ENCODE measurements around the gene PRIMA1. TPM values are rescaled to one million over a fixed set of nuclear protein-coding genes. Genes with fewer than 3 reads are reported as not detected.
A peak's percentile ranks its signal among the peaks of the same experiment; 100 is the strongest.

PRIMA1 gene
- total and polyA plus RNA-seq, 4 donors: 0.22 to 0.78 (median 0.53) TPM

DNA sequence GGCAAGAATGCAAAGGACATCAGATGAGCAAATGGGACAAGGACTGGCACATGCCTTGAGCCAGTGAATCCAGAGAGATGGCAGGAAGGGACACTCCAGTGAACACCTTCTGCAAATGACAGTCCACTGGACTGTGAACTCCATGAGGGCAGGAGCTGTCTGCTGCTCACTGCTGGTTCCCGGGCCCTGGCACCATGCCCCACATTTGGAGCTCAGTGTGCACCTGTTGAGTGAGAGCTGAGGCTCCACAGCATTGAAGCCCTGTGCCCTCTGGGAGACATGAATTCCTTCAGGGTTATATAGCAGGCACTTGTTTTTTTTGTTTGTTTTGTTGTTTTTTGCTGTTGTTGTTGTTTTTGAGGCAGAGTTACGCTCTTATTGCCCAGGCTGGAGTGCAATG is 13.1 kb downstream of the PRIMA1 start:
- ATAC-seq (ENCODE audit: insufficient read depth, low FRiP score): no peak
- WGBS, 2 donors: 82 to 88% methylated on average over 2 of the region's 2 CpGs
- no peak for DNase-seq
- Histone ChIP-seq H3K27me3 (ENCODE audit: control insufficient read depth in 3 of 3, insufficient read depth in 3 of 3, low read length in 2 of 3) (no peaks in the 10 kb centered on the region), H3K27ac (ENCODE audit: low read depth in 1 of 2, low read length in 1 of 2) (no peak overlapping the region), H3K9ac (ENCODE audit: insufficient read depth in 1 of 2, low read length in 2 of 2) (no peak overlapping the region), H3K36me3 (ENCODE audit: control insufficient read depth in 4 of 4, insufficient read depth in 4 of 4, low read length in 4 of 4) (no peaks in the 10 kb centered on the region), H3K4me1 (ENCODE audit: control insufficient read depth in 5 of 5, insufficient read depth in 5 of 5, low read length in 5 of 5) (no peaks in the 10 kb centered on the region), H3K9me3 (ENCODE audit: control insufficient read depth in 4 of 4, insufficient read depth in 3 of 4, low read length in 3 of 4) (peaks cover 0 to 8% (median 0%) of the 10 kb centered on the region in 4 donors), H3K4me3 (no peak overlapping the region)
- TF ChIP-seq, protein P1, sequence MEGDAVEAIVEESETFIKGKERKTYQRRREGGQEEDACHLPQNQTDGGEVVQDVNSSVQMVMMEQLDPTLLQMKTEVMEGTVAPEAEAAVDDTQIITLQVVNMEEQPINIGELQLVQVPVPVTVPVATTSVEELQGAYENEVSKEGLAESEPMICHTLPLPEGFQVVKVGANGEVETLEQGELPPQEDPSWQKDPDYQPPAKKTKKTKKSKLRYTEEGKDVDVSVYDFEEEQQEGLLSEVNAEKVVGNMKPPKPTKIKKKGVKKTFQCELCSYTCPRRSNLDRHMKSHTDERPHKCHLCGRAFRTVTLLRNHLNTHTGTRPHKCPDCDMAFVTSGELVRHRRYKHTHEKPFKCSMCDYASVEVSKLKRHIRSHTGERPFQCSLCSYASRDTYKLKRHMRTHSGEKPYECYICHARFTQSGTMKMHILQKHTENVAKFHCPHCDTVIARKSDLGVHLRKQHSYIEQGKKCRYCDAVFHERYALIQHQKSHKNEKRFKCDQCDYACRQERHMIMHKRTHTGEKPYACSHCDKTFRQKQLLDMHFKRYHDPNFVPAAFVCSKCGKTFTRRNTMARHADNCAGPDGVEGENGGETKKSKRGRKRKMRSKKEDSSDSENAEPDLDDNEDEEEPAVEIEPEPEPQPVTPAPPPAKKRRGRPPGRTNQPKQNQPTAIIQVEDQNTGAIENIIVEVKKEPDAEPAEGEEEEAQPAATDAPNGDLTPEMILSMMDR (IDR thresholded peaks at IDR 0.05; ENCODE audit: control extremely low read depth, extremely low read depth): no peak

DNA sequence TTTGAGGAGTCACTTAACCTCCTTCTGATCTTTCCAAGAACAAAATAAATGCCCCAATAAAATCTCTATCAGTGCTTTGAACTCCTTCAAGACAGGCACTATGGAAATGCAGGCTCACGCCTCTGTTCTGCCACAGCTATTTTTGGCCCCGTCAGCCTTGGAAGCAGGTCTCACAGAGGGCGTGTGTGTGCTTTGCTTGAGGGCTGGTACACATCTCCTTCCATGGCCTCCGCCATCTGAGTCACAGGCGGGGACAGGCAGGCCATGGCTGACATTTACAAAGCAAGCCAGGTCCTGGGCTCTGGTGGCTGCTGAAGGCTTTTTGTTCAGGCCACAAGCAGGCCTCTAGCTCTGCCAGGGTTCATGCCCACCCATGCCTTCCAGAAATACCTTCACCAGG is 16.0 kb downstream of the PRIMA1 start:
- Histone ChIP-seq H3K27me3 (ENCODE audit: control insufficient read depth in 3 of 3, insufficient read depth in 3 of 3, low read length in 2 of 3) (no peaks in the 10 kb centered on the region), H3K9me3 (ENCODE audit: control insufficient read depth in 4 of 4, insufficient read depth in 3 of 4, low read length in 3 of 4) (peaks cover 0 to 8% (median 0%) of the 10 kb centered on the region in 4 donors), H3K9ac (ENCODE audit: insufficient read depth in 1 of 2, low read length in 2 of 2) (no peak overlapping the region), H3K36me3 (ENCODE audit: control insufficient read depth in 4 of 4, insufficient read depth in 4 of 4, low read length in 4 of 4) (no peaks in the 10 kb centered on the region), H3K27ac (ENCODE audit: low read depth in 1 of 2, low read length in 1 of 2) (peak overlapping the region in 1 of 2 donors; percentile 73), H3K4me1 (ENCODE audit: control insufficient read depth in 5 of 5, insufficient read depth in 5 of 5, low read length in 5 of 5) (no peaks in the 10 kb centered on the region), H3K4me3 (no peak overlapping the region)
- 76 to 80% methylated on average over 5 of the region's 5 CpGs for WGBS, 2 donors
- ATAC-seq (ENCODE audit: insufficient read depth, low FRiP score) (no peak), DNase-seq (no peak)
- TF ChIP-seq, protein P1 (IDR thresholded peaks at IDR 0.05; ENCODE audit: control extremely low read depth, extremely low read depth): no peak

DNA sequence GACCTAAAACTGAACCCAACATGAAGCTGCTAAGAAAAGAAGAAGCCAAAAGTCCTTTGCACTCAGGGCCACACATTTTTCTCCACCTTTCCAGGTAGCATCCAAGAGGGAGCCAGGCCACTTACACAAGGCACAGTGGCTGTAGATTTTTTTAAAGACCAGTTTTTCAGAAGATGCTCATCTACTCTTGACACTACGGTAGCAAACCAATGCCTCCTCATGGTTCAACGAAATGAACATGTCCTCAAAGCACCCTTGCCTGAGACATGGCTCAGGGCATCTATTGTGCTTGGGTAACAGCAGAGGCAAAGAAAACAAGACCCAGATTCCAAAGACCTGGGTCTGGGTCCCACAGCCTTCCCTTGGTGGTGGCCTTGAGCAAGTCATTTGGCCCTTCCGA is 22.3 kb downstream of the PRIMA1 start:
- Histone ChIP-seq H3K9ac (ENCODE audit: insufficient read depth in 1 of 2, low read length in 2 of 2) (no peak overlapping the region), H3K36me3 (ENCODE audit: control insufficient read depth in 4 of 4, insufficient read depth in 4 of 4, low read length in 4 of 4) (no peaks in the 10 kb centered on the region), H3K9me3 (ENCODE audit: control insufficient read depth in 4 of 4, insufficient read depth in 3 of 4, low read length in 3 of 4) (peaks cover 0 to 5% (median 0%) of the 10 kb centered on the region in 4 donors), H3K4me3 (no peak overlapping the region), H3K27ac (ENCODE audit: low read depth in 1 of 2, low read length in 1 of 2) (no peak overlapping the region), H3K27me3 (ENCODE audit: control insufficient read depth in 3 of 3, insufficient read depth in 3 of 3, low read length in 2 of 3) (peaks cover 0 to 2% (median 0%) of the 10 kb centered on the region in 3 donors), H3K4me1 (ENCODE audit: control insufficient read depth in 5 of 5, insufficient read depth in 5 of 5, low read length in 5 of 5) (no peaks in the 10 kb centered on the region)
- TF ChIP-seq, protein P1 (IDR thresholded peaks at IDR 0.05; ENCODE audit: control extremely low read depth, extremely low read depth): no peak
- 66 to 82% methylated on average over 3 of the region's 3 CpGs for WGBS, 2 donors
- DNase-seq (no peak), ATAC-seq (ENCODE audit: insufficient read depth, low FRiP score) (no peak)

DNA sequence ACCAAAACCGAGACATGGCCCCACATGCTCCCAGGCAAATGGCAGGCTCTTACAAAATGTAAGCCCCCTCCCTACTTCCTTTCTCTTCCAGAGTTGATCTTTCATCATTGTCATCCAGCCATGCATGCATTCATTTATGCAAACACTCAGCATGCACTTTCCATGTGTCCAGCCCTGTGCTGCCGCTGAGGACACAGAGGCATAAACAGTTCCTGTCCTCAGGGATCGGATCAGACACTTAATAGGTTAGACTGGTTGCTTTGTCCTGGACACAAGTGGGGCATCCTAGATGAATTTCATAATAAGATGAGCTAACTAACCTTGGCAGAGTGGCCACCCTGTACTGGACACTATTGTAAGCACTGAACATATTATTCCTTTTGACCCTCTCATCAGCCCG is 23.1 kb downstream of the PRIMA1 start:
- H3K9ac ChIP-seq (ENCODE audit: insufficient read depth in 1 of 2, low read length in 2 of 2): no peak overlapping the region
- 58 to 70% methylated on average over 4 of the region's 4 CpGs for WGBS, 2 donors
- no peak for ATAC-seq (ENCODE audit: insufficient read depth, low FRiP score)
- H3K9me3 ChIP-seq (ENCODE audit: control insufficient read depth in 4 of 4, insufficient read depth in 3 of 4, low read length in 3 of 4): peaks cover 0 to 4% (median 0%) of the 10 kb centered on the region in 4 donors
- H3K27ac ChIP-seq (ENCODE audit: low read depth in 1 of 2, low read length in 1 of 2): no peak overlapping the region
- no peak for DNase-seq
- H3K36me3 ChIP-seq (ENCODE audit: control insufficient read depth in 4 of 4, insufficient read depth in 4 of 4, low read length in 4 of 4): no peaks in the 10 kb centered on the region
- no peak overlapping the region for H3K4me3 ChIP-seq
- H3K4me1 ChIP-seq (ENCODE audit: control insufficient read depth in 5 of 5, insufficient read depth in 5 of 5, low read length in 5 of 5): no peaks in the 10 kb centered on the region
- peaks cover 0 to 2% (median 0%) of the 10 kb centered on the region in 3 donors for H3K27me3 ChIP-seq (ENCODE audit: control insufficient read depth in 3 of 3, insufficient read depth in 3 of 3, low read length in 2 of 3)
- TF ChIP-seq, protein P1 (IDR thresholded peaks at IDR 0.05; ENCODE audit: control extremely low read depth, extremely low read depth): no peak

Data from lung (tissue), 12 donors.